Activated CD8-positive, alpha-beta memory T cell treated with anti-CD3 and anti-CD28 coated beads for 36 hours (primary cell): ENCODE results near the gene DRC7. TPM values are rescaled to one million over a fixed set of nuclear protein-coding genes. Genes with fewer than 3 reads are reported as not detected.
"Not testable (repeated sequence)": the region's sequence is repeated elsewhere in the genome, so short reads cannot be mapped to it uniquely, and the experiment has no call there.

ENCODE experiments used
- CTCF ChIA-PET: fragments of 350-600 bp; sonication (Branson Sonifier 250); formaldehyde crosslinking; loops from one replicate; lab custom pipeline; 2021; ENCODE audit warnings: antibody characterized with exemption; lab: Charles Lee
- POLR2A ChIA-PET: fragments of 350-600 bp; sonication (Branson Sonifier 250); formaldehyde crosslinking; loops from one replicate; lab custom pipeline; 2021; ENCODE audit warnings: antibody characterized with exemption; lab: Charles Lee
- total RNA-seq, 2 experiments: library from RNA; stranded (reverse); gene quantifications; one replicate each; pipeline ENCODE4 v1.2.3, GENCODE V29; 2021

The DRC7 gene
- total RNA-seq, 2 experiments from 2014 or later: not detected

DNA sequence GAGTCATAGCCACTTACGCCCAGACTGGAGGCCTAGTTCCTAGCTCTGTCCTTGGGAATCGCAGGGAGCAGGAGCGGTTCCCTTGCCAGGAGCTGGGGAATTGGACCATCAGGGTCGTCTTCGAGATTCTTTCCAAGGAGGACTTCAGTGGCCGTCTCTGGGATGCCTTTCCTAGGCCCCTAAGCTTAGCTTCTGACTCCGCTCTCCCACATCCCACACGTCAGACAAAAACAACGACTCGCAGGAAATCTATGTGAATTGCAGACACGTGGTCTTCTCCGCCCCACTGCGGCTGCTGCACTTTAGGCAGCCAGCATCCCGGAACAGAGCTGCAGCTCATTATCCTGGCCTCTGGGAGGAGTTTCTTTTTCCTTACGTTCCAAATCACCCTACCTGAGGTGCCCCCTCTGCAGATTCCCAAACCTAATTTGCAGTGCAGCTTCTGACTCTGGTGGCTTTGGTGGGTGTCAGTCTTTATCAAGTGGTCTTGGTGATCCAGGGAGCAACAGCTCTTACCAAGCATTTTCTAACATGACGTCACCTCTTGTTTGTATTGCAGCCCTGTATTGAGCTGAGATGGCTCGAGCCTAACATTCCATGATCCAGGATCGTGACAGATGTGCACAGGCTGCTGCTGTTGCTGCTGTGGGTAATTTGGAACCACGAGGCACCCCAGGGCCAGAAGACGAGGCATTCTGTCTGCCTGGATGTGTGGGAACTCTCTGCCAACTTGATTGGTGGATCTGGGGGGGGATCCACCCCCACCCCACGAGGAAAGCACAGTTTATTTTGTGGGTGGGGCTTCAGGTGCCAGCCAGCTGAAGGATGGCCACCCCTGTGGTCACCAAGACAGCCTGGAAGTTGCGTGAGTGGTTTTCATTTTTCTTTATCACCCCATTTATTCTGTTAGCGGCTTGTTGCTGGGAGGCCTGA is 42.1 kb downstream of the DRC7 start:
- CTCF ChIA-PET: interaction anchor here (1.0 to 2.8 kb wide), 7 partner anchors 21 to 268 kb away, joined by 3 to 13 read pairs (median 3); partner anchors contain the start of gene USB1
- POLR2A ChIA-PET: interaction anchor here (1.4 kb wide), 1 partner anchor 162 kb away, joined by 3 read pairs; no protein-coding TSS in a partner anchor

DNA sequence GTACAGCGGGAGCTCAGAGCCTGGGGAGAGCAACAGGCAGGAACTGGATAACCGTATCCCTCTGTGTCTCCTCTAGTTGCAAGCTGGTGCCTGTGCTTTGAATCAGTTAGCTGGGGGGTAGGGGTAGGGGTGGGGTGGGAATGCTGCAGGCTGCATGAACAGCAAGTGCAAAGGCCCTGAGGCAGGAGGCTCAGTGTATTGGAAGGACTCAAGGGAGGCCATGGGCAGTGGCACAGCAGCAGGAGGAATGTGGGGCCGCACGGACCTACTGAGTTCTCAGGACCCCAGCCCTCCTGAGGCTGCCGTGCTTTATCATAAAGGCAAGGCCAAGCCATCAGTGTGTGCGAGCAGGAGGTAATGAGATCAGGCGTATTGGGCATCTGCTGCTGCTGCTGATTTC is 44.2 kb downstream of the DRC7 start:
- CTCF ChIA-PET: interaction anchor here (1.0 kb wide), 1 partner anchor 9 kb away, joined by 3 read pairs; no protein-coding TSS in a partner anchor
- POLR2A ChIA-PET: no interaction called here

DNA sequence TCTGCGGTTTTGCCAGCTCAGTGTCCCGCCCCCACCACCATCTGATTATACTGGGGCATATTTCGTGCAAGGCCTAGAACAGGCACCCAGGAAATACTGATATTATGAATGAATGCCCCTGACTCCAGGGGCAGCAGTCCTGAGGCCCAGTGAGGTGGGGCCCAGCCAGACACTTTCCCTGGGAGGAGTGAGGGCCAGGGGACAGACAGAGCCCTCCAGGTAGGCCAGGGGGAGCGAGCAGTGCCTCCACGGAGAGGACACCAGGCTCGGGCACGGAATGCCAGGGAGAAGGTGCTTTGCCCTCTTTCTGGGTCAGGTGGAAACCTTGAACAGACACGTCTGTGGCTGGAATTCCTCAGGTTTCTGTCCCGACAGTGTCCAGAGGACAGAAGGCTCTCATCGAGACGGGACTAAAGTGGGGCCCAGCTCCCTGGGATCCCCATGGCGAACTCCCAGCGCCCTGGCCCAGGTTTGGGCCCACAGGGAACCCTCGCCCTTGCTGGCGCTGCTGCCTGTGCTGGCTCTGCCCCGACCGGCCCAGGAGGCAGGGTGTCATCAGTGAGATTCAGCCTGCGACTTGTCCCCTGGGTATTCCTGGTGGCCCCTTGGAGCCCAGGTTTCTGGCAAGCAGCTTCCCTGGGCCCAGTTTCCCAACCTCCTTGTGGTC is 45.3 kb downstream of the DRC7 start:
- ChIA-PET CTCF (interaction anchor here (1.0 kb wide), 1 partner anchor 8 kb away, joined by 3 read pairs; no protein-coding TSS in a partner anchor), POLR2A (no interaction called here)

DNA sequence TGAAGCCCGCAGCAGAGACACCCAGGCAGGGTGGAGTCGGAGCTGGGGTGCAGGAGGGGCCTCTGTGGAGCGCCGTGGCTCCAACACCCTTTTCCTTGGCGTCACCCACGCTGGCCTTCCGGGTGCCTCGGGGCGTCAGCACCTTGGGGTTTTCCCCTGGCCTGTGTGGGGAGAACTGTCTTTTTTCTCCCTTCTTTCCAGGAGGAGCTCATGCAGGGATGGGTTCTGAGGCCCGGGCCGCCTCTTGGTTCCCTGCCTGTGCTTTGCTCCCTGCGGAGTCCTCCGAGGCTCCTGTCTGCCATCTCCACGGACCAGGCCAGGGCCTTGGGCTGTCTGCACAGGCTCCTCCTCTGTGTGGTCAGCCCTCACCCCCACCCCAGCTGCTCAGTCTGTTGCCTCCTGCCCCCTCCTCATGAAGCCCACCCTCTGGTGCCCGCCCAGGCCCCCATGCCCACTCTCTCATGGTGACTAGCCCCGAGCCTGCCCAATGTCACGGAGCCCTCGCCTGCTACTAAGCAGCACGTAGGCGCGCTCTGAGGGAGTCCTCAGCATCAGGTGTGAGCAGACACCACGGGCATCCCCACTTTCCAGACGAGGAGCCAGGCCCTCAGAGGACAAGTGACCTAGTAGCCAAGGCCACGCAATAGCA is 45.9 kb downstream of the DRC7 start:
- CTCF ChIA-PET: interaction anchor here (1.5 kb wide), 1 partner anchor 16 kb away, joined by 6 read pairs; no protein-coding TSS in a partner anchor
- POLR2A ChIA-PET: no interaction called here

DNA sequence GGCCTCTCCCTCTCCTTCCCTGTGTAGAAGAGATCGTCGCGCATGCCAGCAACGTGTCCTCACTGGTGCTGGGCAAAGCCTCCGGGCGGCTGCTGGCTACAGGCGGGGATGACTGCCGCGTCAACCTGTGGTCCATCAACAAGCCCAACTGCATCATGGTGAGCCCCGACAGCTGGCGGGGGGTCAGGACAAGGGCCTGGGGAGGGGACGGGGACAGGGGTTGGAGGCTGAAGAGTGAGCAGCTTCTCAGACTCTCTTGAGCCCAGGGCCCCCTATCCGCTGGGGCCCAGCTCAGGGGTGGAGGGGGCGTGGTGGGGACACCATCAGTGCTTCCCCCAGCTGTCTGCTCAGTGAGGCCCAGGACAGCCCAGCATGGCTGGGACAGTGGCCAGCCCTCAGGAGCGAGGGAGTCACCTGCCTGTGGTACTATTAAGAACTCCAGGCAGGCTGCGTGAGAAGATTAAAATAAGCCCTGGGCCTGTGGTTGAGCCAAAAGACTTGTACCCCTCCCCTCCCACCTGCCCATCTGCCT is 47.1 kb downstream of the DRC7 start:
- CTCF ChIA-PET: interaction anchor here (1.5 kb wide), 1 partner anchor 15 kb away, joined by 6 read pairs; no protein-coding TSS in a partner anchor
- POLR2A ChIA-PET: no interaction called here

DNA sequence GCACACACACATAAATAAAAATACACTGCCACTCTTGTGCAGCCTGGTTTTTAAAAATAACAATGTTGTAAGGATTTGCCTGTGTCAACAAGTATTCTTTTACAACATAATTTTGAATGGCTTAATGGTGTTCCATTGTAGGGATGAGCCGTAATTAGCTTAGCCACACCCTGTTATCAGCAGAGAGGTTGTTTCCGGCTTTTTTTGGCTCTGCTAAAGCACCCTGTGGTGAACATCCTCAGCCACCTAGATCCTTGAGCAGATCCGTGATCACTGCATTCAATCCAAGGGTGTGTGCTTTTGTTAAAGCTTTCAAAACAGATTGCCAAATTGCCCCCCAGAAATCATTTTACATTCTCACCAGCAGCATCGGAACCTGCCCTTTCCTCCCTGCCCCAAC is 47.9 kb downstream of the DRC7 start:
- ChIA-PET CTCF (no interaction called here), POLR2A (no interaction called here)

DNA sequence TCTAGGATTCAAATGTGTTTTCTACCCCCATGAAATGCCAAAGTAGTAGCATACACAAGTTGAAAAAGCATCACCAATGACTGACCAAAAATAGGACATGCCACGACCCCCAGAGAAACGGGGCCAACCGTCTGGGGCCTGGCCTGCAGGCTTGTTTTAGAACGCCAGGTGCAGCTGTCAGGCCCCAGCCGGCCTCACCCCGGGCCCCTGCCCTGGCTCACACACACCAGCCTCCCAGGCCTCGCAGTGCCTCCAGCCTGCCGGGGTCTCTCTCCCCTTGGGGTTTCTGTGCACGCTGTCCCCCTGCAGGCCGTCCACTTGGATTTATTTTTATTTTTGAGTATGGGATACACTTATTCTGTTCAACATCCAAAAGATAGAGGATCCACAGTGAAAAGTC is 48.9 kb downstream of the DRC7 start:
- ChIA-PET POLR2A (no interaction called here), CTCF (no interaction called here)

DNA sequence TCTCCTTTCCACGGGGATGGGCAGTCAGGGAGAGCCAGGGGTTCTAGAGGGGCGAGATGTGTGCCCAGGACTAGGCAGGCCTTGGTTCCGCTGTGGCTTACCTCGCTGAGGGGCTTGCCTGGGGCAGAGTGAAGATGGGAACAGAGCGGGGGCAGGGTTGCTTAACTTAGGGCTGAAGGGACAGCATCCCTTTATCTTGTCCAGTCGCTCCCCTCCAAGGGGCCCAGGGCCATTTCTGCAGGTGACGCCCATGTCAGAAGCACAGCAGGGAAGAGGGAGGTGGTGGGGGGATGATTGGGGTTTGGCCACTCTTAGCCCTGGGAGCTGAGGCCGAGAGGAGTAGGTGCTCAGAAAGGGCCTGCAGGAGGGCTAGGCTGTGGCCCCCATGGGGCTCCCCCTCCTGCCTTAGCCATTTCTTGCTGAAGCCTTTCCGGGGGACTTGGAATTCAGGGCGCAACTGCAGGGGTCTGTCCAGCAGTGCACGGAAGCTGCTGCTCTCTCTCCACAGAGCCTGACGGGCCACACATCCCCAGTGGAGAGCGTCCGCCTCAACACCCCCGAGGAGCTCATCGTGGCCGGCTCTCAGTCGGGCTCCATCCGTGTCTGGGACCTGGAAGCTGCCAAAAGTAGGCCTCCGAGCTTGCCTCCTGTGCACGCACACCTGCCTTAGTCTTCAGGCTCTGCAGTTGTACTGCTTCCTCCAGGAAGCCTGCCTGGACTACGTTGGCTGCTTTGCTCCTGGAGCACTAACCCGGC is 49.5 kb downstream of the DRC7 start:
- POLR2A ChIA-PET: no interaction called here
- CTCF ChIA-PET: no interaction called here

DNA sequence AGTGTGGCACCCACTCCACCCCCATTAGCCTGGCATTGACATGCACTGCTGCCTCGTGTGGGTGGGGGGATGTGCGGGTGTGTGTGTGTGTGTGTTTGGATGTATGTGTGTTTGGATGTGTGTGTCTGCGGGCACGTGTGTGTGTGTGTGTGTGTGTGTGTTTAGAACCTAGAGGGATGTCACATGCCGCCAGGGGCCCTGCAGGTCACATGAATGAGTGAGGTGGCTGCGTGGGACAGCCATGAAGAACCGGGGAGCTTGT is 50.0 kb downstream of the DRC7 start:
- ChIA-PET CTCF (no interaction called here), POLR2A (no interaction called here)

DNA sequence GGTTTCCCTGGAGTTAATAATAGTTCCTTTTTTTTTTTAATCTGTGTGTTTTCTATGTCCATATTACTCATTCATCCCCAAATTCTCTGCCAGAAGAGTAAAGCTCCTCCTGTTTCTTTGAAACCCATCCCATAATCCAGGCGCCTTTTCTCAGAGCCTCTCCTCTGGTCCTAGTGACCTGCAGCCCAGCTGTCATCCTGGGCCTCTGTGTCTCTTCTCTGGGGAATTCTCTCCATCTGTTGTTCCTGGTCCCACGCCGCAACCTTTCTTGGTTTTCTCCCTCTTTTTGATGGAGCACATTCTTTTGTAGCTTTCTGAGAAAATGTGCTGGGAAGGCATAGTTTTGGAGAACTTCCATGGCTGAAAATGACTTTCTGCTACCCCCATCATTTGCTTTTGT is 51.2 kb downstream of the DRC7 start:
- ChIA-PET POLR2A (interaction anchor here (0.7 kb wide), 1 partner anchor 380 kb away, joined by 3 read pairs; no protein-coding TSS in a partner anchor), CTCF (no interaction called here)

DNA sequence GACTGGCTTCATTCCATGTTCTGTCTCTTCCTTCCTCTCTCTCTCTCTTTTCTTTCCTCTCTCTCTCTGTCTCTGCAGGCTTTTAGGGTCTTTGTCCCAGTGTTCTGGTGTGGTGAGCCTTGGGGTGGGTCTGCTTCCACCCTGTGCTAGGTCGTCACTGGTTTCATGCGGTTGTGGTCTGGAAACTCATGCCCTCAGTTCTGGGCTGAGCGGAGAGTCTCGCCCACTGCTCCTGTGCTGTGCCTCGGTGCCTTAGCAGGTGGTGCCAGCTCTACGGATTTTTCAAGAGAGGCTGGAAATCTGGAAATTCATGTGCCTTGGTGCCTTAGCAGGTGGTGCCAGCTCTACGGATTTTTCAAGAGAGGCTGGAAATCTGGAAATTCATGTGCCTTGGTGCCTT is 51.7 kb downstream of the DRC7 start:
- POLR2A ChIA-PET: interaction anchor here (0.7 kb wide), 1 partner anchor 379 kb away, joined by 3 read pairs; no protein-coding TSS in a partner anchor
- CTCF ChIA-PET: not testable (repeated sequence)

DNA sequence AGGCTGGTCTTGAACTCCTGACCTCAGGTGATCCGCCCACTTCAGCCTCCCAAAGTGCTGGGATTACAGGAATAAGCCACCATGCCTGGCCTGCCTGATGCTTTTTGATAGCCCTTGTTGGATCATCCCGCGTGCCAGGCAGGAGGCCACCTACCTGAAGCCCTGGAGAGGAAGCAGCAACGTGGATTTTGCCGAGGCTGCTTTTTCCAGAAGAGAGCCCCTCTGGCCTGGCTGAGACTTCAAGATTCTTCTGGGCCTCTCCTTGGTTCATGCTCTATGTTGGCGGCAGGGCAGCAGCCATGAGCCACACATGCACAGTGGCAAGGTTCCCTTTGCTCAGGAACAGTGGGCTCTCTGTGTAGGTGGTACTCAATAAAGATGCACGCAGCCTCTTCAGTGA is 52.5 kb downstream of the DRC7 start:
- ChIA-PET CTCF (no interaction called here), POLR2A (no interaction called here)

DNA sequence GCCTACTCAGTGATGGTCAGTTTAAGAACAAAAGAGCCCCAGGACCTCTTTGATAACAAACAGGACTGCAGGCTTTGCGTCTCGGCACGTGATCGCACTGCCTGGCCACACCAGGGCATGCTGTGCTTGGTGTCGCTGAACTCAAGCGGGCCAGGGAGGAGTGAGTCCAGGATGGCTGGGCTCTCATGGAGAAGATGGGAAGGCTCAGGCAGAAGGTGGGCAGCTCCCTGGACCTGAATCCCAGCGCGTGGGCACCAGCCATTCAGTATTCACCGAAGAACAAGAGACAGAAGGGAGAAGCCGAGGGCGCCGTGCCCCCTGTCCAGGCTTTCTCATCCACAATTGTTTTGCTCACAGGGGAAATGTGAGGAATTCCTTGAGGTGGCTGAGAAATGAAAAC is 52.9 kb downstream of the DRC7 start:
- CTCF ChIA-PET: no interaction called here
- POLR2A ChIA-PET: no interaction called here

DNA sequence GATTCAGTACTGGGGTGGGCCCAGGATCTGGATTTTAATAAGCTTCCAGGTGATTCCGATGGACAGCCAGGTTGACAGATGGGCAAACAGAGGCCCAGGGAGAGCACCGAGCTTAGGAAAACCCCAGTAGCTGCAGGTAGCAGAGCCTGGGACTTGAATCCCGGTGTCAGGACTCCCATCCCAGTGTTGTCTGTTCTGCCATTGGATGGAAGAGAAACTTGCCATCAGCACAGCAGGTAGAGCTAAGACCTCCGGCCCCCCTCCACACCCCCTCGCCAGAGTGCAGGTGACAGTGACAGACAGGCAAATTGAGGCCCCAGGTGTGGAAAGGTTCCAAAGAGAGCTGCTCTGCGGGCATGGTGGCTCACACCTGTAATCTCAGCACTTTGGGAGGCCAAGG is 53.4 kb downstream of the DRC7 start:
- CTCF ChIA-PET: interaction anchor here (0.6 to 0.7 kb wide), 2 partner anchors 9 to 1132 kb away, joined by 3 to 5 read pairs; no protein-coding TSS in a partner anchor
- POLR2A ChIA-PET: no interaction called here

DNA sequence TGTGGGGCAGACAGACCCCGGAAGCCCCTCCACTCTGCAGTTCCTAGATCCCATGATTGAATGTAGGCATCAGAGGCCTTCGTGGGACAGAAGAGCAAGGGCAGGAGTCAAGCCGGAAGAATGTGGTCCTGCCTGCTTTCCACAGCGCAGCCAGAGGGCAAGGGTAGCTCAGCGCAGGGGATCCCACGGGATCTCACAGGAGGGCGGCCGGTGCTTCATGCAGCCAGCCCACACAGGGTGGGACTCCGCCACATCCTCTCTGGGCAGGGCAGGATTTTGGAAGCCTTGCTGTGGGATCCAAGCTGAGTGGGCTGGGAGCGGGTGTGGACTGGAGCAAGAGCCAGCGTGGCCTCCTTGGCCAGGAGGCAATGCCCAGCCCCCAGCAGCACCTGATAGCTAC is 54.0 kb downstream of the DRC7 start:
- POLR2A ChIA-PET: no interaction called here
- CTCF ChIA-PET: interaction anchor here (0.6 to 0.7 kb wide), 2 partner anchors 9 to 1132 kb away, joined by 3 to 5 read pairs; no protein-coding TSS in a partner anchor

DNA sequence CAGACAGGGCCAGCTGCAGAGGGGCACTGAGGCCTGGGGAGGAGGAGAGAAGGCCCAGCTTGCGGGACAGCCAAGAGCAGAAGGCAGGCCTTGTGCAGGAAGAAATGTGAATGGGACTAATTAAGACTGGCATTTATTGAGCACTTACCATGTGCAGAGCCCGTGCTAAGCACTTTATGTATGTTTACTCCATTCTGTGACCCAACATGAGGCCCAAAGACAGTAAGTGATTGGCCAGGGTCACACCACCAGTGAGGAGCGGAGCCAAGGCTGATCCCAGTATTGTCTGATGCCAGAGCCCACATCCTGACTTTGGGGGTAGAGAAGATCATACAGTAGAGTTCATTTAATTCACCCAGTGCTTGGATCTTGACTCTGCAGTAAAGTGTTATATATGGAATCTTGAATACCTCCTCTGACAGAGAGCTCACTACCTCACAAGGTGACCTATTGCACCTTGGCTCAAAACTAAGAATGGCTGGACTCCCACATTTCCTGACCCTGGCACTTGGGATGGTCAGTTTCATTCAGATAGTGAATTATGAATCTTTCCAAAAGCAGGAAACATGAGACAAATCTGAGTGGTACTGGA is 54.6 kb downstream of the DRC7 start:
- CTCF ChIA-PET: no interaction called here
- POLR2A ChIA-PET: no interaction called here

DNA sequence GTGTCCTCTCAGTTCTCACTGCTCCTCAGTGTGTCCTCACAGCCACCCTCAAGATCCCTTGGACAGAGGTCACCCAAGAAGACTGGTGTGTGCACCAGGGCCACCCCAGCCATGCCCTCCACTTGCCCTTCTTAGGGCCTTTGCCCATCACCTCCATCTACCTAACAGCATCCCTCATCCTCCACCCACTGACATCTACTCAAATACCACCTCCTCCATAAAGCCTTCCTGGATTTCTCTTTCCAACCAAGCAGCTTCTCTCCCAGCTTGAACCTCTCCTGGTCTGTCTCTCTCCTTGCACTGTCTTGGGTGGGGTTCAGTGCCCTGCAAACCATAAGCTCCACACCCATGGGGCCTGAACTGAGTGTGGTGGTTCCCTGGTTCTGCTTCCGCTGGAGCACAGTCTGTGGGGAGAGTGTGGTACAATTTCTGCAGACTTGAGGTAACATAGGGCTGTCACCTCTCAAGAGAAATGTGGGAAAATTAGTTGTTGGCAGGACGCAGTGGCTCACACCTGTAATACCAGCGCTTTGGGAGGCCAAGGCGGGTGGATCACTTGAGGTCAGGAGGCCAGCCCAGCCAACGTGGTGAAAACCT is 55.3 kb downstream of the DRC7 start:
- ChIA-PET CTCF (no interaction called here), POLR2A (no interaction called here)
